CD4-positive, alpha-beta T cell treated with Interleukin-15 for 4 hours (primary cell): Measurements from ENCODE around the gene FARSA.
"Not testable (repeated sequence)": the region's sequence is repeated elsewhere in the genome, so short reads cannot be mapped to it uniquely, and the experiment has no call there.

ENCODE experiments used
- DNase-seq: peaks from one replicate; pipeline ENCODE4 v3.0.0-alpha.2; 2020; ENCODE audit warnings: low spot score

Gene FARSA

DNA sequence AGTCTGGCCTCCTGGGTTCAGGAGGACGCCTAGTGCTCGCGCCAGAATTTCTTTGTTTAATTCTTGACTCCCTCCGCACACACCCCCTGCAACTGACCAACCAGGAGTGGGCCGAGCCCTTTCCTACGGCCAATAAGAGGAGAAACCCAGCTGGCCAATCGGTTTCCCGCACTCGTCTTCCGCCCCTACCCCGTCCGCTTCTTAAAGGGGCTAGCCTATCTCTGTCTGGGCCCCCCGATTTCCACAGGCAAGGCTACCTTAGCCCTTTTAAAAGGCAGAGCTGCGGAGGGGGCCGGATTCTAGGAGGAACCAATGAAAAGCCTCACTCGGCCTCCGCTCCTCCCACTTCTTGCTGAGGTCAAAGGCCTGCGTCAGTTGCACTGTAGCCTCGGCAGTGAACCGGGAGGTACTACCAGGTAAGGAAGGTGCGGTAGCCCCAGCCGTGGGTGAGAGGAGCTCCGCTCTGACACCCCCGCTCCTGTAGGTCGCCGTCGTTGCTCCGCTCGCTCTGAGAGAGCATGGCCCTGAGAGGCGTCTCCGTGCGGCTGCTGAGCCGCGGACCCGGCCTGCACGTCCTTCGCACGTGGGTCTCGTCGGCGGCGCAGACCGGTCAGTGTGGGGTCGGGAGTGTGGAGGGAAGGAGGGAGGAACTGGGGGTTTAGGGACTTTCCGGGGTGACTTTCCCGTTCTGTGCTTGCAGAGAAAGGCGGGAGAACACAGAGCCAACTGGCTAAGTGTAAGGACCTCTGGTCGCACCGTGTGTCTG is 42.5 kb downstream of the FARSA start, which contains the start of gene GCDH:
TSS of gene GCDH (plus strand) at position 374 of the 766 bp plus-strand sequence. CDS start at position 519, 145 bp downstream.
- DNase-seq: peak; percentile 97

- not testable (repeated sequence) for DNase-seq
Observed at GRCh38 chr19:12890299-12890786, 43.2 kb downstream of the FARSA start.

GRCh38 chr19:12888006-12888603 is 45.4 kb downstream of the FARSA start:
- DNase-seq: no peak

GRCh38 chr19:12886969-12887747 is 46.4 kb downstream of the FARSA start, which contains the start of gene KLF1:
Gene KLF1 (minus strand): TSS chr19:12887201. CDS start chr19:12887140, 61 bp downstream.
- no peak for DNase-seq

DNA sequence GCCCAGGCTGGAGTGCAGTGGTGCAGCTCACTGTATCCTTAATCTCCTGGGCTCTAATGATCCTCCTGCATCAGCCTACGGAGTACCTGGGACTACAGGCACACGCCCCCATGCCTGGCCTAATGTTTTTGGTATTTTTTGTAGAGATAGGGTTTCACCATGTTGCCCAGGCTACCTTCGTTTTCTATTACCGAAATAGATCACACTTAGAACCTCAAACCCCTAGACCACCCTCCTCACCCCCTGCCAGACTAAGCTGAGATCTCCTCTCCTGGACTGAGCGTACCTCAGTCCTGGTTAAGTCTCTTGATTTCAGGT is 46.9 kb downstream of the FARSA start:
- DNase-seq: no peak

GRCh38 chr19:12885749-12886650 is 47.5 kb downstream of the FARSA start:
- DNase-seq: no peak

GRCh38 chr19:12884926-12885748 is 48.4 kb downstream of the FARSA start:
- DNase-seq: peak; percentile 90

GRCh38 chr19:12884627-12884925 is 48.9 kb downstream of the FARSA start:
- DNase-seq: no peak

DNA sequence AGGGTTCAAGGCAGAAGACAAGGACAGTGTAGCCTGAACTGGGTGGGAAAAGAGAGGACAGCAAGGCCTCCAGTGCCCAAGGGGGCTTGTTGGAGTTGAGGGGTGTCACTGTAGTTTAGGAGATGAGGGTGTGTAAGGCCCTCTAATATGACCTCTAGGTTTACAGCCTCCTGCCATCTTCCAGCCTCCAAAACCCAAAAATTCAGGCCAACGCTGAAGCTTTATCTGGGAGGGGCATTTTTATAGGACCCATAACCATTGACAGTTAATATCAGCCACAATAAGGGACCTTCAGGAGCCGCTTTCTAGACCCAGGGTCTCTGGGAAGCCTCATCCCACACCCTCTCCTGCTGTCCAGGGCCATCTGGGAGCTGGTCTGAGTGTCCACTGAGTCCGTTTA is 49.3 kb downstream of the FARSA start:
- DNase-seq: no peak

GRCh38 chr19:12882589-12882988 is 50.9 kb downstream of the FARSA start:
- no peak for DNase-seq

GRCh38 chr19:12881172-12881808 is 52.2 kb downstream of the FARSA start, which contains the start of gene DNASE2:
Gene DNASE2 (minus strand): TSS chr19:12881449. CDS start chr19:12881375, 74 bp downstream.
- peak; percentile 87 for DNase-seq

DNA sequence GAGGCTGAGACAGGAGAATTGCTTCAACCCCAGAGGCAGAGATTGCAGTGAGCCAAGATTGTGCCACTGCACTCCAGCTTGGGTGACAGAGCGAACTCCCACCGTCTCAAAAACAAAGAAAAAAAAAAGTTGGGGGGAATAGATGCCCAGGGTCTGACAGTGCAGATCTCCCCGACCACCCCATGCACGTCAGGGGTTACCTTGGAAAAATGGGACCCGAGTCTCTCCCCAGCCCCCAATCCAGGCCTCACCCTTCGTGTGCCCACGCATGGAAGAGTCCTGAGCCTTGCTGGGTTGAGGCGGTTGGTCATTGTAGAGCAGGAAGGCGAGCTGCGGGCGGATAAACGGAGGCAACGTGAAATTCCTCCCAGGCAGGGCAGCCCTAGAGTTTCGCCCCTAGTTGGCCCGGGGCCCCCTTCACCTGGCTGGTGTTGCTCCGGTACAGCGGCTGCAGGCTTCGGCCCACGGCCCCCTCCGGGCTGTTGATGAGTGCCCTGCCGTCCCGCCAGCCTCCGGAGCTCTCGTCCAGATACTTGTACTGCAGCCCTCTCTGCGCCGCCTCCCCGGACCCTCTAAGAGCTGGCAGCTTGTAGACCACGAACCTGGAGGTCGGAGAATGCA is 52.9 kb downstream of the FARSA start:
- DNase-seq: no peak

DNA sequence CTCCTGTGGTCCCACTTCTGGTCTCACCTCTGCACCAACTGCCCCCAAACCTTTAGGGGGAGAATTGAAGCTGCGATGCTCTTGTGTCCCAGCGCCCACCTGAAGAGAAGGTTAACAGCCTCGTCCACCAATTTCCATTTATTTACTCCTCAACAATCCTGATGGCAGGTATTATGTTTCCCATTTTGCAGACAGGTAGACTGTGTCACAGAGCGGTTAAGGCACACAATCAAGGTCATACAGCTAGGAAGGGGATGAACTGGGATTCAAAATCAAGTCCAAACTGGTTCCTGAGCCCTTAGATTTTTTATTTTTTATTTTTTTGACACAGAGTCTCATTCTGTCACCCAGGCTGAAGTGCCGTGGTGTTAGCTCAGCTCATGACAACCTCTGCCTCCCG is 58.4 kb downstream of the FARSA start:
- DNase-seq: no peak

- DNase-seq: no peak
Observed at GRCh38 chr19:12873891-12874745, 59.4 kb downstream of the FARSA start.

DNA sequence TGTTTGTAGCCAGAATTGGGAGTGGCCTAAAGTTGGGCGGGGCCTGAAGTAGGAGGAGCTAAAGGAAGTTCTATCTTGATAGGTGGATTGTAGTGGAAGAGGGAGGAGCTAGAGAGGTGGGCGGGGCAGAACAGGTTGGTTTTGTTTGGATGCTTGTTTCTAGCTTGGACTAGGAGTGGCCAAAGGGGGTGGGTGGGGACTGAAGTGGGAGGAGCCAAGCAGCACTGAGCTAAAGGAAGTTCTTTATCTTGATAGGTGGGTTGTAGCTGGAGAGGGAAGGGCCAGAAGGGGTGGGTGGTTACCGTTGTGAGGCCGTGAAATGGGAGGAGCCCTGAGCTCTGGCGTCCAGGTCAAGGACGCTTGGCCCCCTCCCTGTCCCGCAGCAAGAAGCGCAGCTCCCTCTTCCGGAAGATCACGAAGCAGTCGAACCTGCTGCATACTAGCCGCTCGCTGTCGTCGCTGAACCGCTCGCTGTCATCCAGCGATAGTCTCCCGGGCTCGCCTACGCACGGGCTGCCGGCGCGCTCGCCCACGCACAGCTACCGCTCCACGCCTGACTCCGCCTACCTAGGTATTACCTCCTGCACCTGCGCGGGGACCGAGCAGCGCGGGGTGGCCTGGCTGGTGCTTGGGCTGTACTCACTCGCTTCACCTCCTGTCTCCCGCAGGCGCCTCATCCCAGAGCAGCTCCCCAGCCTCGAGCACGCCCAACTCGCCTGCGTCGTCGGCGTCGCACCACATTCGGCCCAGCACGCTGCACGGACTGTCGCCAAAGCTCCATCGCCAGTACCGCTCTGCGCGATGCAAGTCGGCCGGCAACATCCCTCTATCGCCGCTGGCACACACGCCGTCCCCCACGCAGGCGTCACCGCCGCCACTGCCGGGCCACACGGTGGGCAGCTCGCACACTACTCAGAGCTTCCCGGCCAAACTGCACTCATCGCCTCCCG is 60.3 kb downstream of the FARSA start:
- peak; percentile 55 for DNase-seq
